ENCODE data around the gene TRIM31. TPM values are rescaled to one million over a fixed set of nuclear protein-coding genes. Genes with fewer than 3 reads are reported as not detected.

TRIM31 gene
- total RNA-seq, 1 donor from 2014 or later: not detected

DNA sequence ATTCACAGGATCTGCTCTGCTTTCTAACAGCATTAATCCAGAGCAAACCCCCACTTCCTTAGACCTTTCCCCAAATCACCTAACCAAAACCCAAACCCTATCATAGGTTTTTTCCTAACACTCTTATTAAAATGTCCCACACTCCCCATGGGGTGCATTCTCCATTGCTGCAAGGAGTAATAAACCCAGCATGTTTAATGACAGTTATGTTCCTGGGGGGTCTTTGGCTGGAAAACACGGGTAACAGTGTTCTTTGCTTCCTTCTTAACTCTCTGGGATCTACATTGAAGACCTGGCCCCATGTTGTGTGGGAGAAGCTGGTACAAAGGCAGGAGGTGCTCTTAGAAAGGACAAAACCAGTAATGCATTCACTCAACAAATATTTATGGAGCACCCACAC lies 16.1 kb downstream of the TRIM31 start:
- no peaks in the 10 kb centered on the region for H3K9me3 Mint-ChIP-seq (ENCODE audit: low read depth)
- DNase-seq (ENCODE audit: low spot score, unreplicated experiment): no peak
- no peaks in the 10 kb centered on the region for H3K36me3 Mint-ChIP-seq (ENCODE audit: insufficient read depth)
- TF ChIP-seq, protein P1, sequence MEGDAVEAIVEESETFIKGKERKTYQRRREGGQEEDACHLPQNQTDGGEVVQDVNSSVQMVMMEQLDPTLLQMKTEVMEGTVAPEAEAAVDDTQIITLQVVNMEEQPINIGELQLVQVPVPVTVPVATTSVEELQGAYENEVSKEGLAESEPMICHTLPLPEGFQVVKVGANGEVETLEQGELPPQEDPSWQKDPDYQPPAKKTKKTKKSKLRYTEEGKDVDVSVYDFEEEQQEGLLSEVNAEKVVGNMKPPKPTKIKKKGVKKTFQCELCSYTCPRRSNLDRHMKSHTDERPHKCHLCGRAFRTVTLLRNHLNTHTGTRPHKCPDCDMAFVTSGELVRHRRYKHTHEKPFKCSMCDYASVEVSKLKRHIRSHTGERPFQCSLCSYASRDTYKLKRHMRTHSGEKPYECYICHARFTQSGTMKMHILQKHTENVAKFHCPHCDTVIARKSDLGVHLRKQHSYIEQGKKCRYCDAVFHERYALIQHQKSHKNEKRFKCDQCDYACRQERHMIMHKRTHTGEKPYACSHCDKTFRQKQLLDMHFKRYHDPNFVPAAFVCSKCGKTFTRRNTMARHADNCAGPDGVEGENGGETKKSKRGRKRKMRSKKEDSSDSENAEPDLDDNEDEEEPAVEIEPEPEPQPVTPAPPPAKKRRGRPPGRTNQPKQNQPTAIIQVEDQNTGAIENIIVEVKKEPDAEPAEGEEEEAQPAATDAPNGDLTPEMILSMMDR (IDR thresholded peaks at IDR 0.05; ENCODE audit: unreplicated experiment): no peak
- H3K27me3 Mint-ChIP-seq: peaks cover 76% of the 10 kb centered on the region
- peaks cover 8% of the 10 kb centered on the region for H3K4me1 Mint-ChIP-seq (ENCODE audit: low read depth)
- no peak overlapping the region for H3K27ac Mint-ChIP-seq
- H3K4me3 Mint-ChIP-seq (ENCODE audit: low read depth): no peak overlapping the region

DNA sequence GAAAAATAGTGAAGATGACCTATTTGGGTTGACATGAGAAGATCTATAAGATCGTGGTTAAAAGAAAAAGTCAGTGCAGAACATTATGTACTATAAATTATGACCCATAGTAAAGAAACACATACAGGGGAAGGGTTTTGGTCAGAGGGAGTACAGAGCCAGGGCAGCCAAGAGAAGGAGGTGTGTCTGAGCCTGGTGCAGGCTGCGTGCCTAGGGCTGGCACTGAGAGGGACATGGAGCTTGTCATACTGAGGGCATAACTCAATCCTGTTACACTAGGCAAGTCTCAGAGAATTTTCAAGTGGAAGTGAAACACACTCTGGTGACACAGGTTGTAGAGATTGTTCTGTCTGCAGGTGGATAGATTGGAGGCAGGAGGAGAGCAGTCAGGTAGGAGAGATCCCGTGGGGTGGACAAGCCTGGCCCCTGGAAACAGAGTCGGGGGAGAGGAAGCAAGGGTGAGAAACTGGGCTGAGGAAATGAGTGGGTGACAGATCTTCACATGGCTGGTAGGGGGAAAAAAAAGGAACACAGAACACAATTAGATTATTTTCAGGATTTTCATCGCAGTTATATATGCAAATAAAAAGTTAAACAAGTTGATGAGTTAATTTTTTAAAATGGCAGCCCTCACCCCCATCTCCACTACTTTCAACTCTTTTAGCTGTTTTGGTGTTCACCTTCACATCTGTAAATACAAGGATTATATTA lies 18.8 kb downstream of the TRIM31 start:
- peaks cover 73% of the 10 kb centered on the region for H3K27me3 Mint-ChIP-seq
- H3K4me1 Mint-ChIP-seq (ENCODE audit: low read depth): peaks cover 2% of the 10 kb centered on the region
- H3K36me3 Mint-ChIP-seq (ENCODE audit: insufficient read depth): no peaks in the 10 kb centered on the region
- no peak overlapping the region for H3K27ac Mint-ChIP-seq
- no peaks in the 10 kb centered on the region for H3K9me3 Mint-ChIP-seq (ENCODE audit: low read depth)
- TF ChIP-seq, protein P1 (IDR thresholded peaks at IDR 0.05; ENCODE audit: unreplicated experiment): no peak
- DNase-seq (ENCODE audit: low spot score, unreplicated experiment): no peak
- no peak overlapping the region for H3K4me3 Mint-ChIP-seq (ENCODE audit: low read depth)

DNA sequence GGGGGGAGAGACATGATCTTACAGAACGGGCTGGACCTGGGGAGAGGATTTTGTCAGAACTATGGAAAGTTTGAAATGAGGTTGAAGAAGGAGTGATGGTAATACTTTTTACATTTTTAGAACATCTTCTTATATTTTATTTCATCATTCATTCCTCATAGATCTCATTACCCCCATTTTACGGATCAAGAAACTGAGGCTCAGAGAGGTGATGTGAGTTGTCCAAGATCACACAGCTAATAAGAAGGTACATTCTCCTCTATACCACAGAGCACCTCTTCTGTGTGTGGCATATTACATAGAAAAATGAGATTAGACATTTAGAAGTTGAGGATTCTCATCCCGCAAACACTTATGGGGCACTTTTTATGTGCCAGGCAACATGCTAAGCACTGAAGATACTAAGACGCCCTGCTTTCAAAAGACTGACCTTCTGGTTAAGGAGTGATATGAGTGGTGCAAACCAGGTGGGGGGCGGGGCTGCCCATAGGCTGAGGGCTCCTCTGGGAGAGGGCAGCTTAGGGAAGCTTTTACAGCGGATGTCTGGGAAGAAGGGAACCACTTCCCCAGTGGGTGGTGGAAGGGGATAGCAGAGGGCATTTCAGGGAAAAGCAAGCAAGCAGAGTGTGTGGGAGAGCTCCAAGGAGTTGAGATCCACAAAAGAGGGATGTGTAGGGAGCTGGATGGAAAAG lies 19.9 kb downstream of the TRIM31 start:
- Mint-ChIP-seq H3K4me1 (ENCODE audit: low read depth) (peaks cover 2% of the 10 kb centered on the region), H3K9me3 (ENCODE audit: low read depth) (no peaks in the 10 kb centered on the region), H3K27ac (no peak overlapping the region), H3K27me3 (peaks cover 65% of the 10 kb centered on the region), H3K4me3 (ENCODE audit: low read depth) (no peak overlapping the region), H3K36me3 (ENCODE audit: insufficient read depth) (no peaks in the 10 kb centered on the region)
- TF ChIP-seq, protein P1 (IDR thresholded peaks at IDR 0.05; ENCODE audit: unreplicated experiment): no peak
- DNase-seq (ENCODE audit: low spot score, unreplicated experiment): no peak

DNA sequence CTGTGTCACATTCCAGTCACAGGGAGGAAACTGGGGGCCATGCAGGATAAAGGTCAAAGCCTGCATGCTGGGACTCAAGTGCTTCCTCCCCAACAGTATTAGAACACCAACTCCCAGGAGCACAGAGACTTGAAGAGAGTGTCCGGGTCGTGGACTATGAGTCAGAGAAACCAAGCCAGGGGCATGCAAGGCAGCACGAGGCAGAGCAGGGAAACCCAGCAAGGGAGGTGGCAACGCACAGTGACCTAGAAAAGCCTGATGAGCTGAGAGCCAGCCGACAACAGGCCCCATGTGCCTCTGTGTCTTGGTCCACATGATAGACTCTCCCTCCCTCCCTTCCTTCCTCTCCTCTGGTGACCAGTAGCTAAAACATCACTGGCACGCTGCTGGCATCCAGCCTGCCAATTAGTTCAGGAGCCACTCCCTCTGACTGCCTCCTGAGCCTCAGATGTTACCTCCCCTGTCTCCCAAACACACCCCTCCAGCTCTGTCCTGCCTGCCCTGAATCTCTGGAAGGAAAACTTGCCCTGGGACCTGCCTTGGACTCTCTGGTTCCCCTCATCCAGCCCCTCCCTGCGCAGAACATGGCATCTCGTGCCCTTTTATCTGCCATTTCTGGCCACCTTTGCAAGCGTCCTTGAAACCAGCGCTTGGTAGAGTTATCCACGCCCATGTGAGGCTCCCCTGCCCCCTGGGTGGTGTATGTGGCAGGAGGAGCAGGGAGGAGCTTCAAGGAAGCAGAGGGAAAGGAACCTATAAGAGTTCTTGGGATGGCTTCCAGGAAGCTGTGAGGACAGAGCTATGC lies 21.1 kb downstream of the TRIM31 start:
- Mint-ChIP-seq H3K27ac (no peak overlapping the region), H3K36me3 (ENCODE audit: insufficient read depth) (no peaks in the 10 kb centered on the region), H3K27me3 (peaks cover 61% of the 10 kb centered on the region), H3K9me3 (ENCODE audit: low read depth) (no peaks in the 10 kb centered on the region), H3K4me3 (ENCODE audit: low read depth) (no peak overlapping the region), H3K4me1 (ENCODE audit: low read depth) (peaks cover 2% of the 10 kb centered on the region)
- DNase-seq (ENCODE audit: low spot score, unreplicated experiment): no peak
- TF ChIP-seq, protein P1 (IDR thresholded peaks at IDR 0.05; ENCODE audit: unreplicated experiment): no peak

DNA sequence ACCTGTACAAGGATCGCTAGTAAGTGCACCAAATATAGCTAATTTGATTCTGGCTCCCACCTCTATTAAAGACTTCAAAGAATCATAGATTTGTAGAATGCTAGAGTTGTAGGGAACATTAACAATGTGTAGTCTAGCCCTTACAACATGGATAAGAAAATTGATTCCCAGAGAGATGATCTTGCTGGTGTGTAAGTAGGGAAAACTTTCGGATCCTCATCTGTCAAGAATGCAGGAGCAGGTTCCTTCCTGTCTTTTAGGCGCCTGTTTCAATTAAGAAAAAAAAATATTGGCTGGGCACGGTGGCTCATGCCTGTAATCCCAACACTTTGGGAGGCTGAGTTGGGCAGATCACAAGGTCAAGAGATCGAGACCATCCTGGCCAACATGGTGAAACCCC lies 25.0 kb downstream of the TRIM31 start:
- no peak for DNase-seq (ENCODE audit: low spot score, unreplicated experiment)
- H3K27me3 Mint-ChIP-seq: peaks cover 50% of the 10 kb centered on the region
- TF ChIP-seq, protein P1 (IDR thresholded peaks at IDR 0.05; ENCODE audit: unreplicated experiment): no peak
- no peaks in the 10 kb centered on the region for H3K4me1 Mint-ChIP-seq (ENCODE audit: low read depth)
- no peaks in the 10 kb centered on the region for H3K36me3 Mint-ChIP-seq (ENCODE audit: insufficient read depth)
- no peak overlapping the region for H3K27ac Mint-ChIP-seq
- H3K9me3 Mint-ChIP-seq (ENCODE audit: low read depth): no peaks in the 10 kb centered on the region
- H3K4me3 Mint-ChIP-seq (ENCODE audit: low read depth): no peak overlapping the region
